ENCODE results near the gene ZNF311. TPM values are rescaled to one million over a fixed set of nuclear protein-coding genes. Genes with fewer than 3 reads are reported as not detected.
A peak's percentile ranks its signal among the peaks of the same experiment; 100 is the strongest.

Gene ZNF311
- total and polyA plus RNA-seq, 2 of the 13 experiments (the other 11 are each of a cell fraction or from before 2014, with no cell fraction given): not detected

DNA sequence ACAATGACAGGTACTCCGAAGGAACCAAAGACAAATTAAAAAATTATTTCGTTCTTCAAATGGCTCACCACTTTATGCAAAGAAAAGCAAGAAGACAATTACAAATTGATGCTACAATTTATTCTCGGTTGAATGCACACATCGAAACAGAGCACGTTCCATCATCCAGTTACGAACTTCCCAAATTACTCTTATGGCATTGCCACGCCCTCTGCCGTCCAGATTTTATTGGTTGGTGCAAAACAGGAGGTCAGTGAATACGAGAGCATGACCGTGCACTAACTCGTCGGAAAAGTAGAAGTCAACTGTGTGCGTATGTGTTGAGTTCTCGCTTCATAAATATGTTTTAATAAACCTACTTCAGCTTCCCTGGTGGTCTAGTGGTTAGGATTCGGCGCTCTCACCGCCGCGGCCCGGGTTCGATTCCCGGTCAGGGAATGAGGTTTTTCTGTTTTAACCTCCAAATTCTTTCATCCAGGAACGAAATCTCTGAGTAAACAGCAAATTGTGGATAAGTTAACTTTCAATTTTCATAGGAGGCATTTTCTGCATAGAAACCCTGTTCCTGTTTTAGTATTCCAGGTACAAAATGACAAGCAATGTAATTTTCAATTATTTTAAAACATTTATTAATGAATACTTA is 23.2 kb downstream of the ZNF311 start (continued):
- TF ChIP-seq BORCS8-MEF2B (CRISPR knock-in tag; IDR thresholded peaks at IDR 0.05) (peak; percentile 43; the same call in 1 of the 2 replicates), ZNF441 (CRISPR knock-in tag; IDR thresholded peaks at IDR 0.05; ENCODE audit: borderline replicate concordance) (peak; percentile 67), ISX (CRISPR knock-in tag; conservative IDR thresholded peaks at IDR 0.05) (0 out of 2 replicates have a peak, but pooled peaks have one; percentile 64), BCL6 (CRISPR knock-in tag; IDR thresholded peaks at IDR 0.05) (peak; percentile 60), MED8 (CRISPR knock-in tag; IDR thresholded peaks at IDR 0.05; ENCODE audit: insufficient replicate concordance) (no peak), TOPORS (CRISPR knock-in tag; IDR thresholded peaks at IDR 0.05) (peak; percentile 81; the same call in 1 of the 2 replicates), ATM (IDR thresholded peaks at IDR 0.05; ENCODE audit: borderline replicate concordance) (no peak), ZNF775 (CRISPR knock-in tag; IDR thresholded peaks at IDR 0.05; ENCODE audit: borderline replicate concordance) (no peak), ERF (CRISPR knock-in tag; IDR thresholded peaks at IDR 0.05) (peak; percentile 71; the same call in 1 of the 2 replicates), ZFP62 (CRISPR knock-in tag; IDR thresholded peaks at IDR 0.05) (peak; percentile 77; the same call in 1 of the 2 replicates), EED (CRISPR knock-in tag; IDR thresholded peaks at IDR 0.05) (no peak), ZBTB7B (CRISPR knock-in tag; IDR thresholded peaks at IDR 0.05) (0 out of 2 replicates have a peak, but pooled peaks have one; percentile 53), HDAC6 (IDR thresholded peaks at IDR 0.05; ENCODE audit: low read depth, low read length) (0 out of 2 replicates have a peak, but pooled peaks have one; percentile 66), CHD4 (IDR thresholded peaks at IDR 0.05; ENCODE audit: borderline replicate concordance, low read length) (peak; percentile 84; the same call in 1 of the 2 replicates), SOX6 (IDR thresholded peaks at IDR 0.05) (no peak), SOX6 (CRISPR knock-in tag; IDR thresholded peaks at IDR 0.05) (peak; percentile 38), GFI1 (CRISPR knock-in tag; IDR thresholded peaks at IDR 0.05; ENCODE audit: borderline replicate concordance) (no peak)
- TF ChIP-seq, protein P1, sequence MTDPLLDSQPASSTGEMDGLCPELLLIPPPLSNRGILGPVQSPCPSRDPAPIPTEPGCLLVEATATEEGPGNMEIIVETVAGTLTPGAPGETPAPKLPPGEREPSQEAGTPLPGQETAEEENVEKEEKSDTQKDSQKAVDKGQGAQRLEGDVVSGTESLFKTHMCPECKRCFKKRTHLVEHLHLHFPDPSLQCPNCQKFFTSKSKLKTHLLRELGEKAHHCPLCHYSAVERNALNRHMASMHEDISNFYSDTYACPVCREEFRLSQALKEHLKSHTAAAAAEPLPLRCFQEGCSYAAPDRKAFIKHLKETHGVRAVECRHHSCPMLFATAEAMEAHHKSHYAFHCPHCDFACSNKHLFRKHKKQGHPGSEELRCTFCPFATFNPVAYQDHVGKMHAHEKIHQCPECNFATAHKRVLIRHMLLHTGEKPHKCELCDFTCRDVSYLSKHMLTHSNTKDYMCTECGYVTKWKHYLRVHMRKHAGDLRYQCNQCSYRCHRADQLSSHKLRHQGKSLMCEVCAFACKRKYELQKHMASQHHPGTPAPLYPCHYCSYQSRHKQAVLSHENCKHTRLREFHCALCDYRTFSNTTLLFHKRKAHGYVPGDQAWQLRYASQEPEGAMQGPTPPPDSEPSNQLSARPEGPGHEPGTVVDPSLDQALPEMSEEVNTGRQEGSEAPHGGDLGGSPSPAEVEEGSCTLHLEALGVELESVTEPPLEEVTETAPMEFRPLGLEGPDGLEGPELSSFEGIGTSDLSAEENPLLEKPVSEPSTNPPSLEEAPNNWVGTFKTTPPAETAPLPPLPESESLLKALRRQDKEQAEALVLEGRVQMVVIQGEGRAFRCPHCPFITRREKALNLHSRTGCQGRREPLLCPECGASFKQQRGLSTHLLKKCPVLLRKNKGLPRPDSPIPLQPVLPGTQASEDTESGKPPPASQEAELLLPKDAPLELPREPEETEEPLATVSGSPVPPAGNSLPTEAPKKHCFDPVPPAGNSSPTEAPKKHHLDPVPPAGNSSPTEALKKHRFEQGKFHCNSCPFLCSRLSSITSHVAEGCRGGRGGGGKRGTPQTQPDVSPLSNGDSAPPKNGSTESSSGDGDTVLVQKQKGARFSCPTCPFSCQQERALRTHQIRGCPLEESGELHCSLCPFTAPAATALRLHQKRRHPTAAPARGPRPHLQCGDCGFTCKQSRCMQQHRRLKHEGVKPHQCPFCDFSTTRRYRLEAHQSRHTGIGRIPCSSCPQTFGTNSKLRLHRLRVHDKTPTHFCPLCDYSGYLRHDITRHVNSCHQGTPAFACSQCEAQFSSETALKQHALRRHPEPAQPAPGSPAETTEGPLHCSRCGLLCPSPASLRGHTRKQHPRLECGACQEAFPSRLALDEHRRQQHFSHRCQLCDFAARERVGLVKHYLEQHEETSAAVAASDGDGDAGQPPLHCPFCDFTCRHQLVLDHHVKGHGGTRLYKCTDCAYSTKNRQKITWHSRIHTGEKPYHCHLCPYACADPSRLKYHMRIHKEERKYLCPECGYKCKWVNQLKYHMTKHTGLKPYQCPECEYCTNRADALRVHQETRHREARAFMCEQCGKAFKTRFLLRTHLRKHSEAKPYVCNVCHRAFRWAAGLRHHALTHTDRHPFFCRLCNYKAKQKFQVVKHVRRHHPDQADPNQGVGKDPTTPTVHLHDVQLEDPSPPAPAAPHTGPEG (CRISPR knock-in tag; IDR thresholded peaks at IDR 0.05): 0 out of 2 replicates have a peak, but pooled peaks have one; percentile 48
- TF ChIP-seq, protein P2, sequence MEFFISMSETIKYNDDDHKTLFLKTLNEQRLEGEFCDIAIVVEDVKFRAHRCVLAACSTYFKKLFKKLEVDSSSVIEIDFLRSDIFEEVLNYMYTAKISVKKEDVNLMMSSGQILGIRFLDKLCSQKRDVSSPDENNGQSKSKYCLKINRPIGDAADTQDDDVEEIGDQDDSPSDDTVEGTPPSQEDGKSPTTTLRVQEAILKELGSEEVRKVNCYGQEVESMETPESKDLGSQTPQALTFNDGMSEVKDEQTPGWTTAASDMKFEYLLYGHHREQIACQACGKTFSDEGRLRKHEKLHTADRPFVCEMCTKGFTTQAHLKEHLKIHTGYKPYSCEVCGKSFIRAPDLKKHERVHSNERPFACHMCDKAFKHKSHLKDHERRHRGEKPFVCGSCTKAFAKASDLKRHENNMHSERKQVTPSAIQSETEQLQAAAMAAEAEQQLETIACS (CRISPR knock-in tag; IDR thresholded peaks at IDR 0.05): no peak
